Measurements from ENCODE around the gene EPHA6. TPM values are rescaled to one million over a fixed set of nuclear protein-coding genes. Genes with fewer than 3 reads are reported as not detected.

EPHA6 gene
- total and polyA plus RNA-seq, 2 donors (not counting 3 experiments of a cell fraction or from before 2014, with no cell fraction given) = not detected

DNA sequence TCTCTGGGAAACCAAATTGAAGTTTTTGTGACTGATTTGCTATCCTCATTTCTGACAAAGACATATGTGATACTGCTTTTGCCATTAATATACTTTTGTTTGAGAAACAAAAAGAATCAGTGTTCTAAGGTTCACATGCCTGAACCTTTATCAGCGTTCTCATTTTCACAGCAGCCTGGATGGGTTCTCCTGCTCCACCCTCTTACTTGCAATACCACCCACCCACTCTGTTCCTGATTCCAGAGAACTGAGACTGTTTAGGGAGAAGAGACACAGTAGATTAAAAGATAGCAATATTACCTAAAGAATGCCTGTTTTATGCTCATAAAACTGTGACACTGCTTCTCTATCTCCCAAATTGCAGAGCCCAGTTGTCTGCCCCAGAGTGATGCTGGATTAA lies 924.4 kb downstream of the EPHA6 start:
- no peak overlapping the region for H3K27ac ChIP-seq (ENCODE audit: insufficient read depth, low read depth, low read length)

More for the DNA sequence above, 924.4 kb downstream of the EPHA6 start:
- no peaks in the 10 kb centered on the region for H3K79me2 ChIP-seq (ENCODE audit: control insufficient read depth, insufficient read depth, low read length)
- peaks cover 6% of the 10 kb centered on the region in 2 experiments for H3K27me3 ChIP-seq (ENCODE audit: control insufficient read depth in 2 of 2, insufficient read depth in 2 of 2, low read length in 2 of 2)
- no peaks in the 10 kb centered on the region for H3K36me3 ChIP-seq (ENCODE audit: control insufficient read depth in 2 of 2, extremely low read depth in 1 of 2, insufficient read depth in 2 of 2, low read length in 2 of 2)
- CTCF ChIA-PET = no interaction called here
- H4K20me1 ChIP-seq (replicated peaks; ENCODE audit: control insufficient read depth, extremely low read depth, insufficient read depth, low read length) = no peaks in the 10 kb centered on the region
- no peak overlapping the region for H3K4me3 ChIP-seq (replicated peaks in 1 of 3; ENCODE audit: insufficient read depth in 1 of 3, low read depth in 1 of 3, low read length in 3 of 3)
- H3K9me1 ChIP-seq (replicated peaks; ENCODE audit: control insufficient read depth, extremely low read depth, insufficient read depth, low read length) = no peaks in the 10 kb centered on the region
- no peaks in the 10 kb centered on the region for H3K9me3 ChIP-seq (replicated peaks; ENCODE audit: control insufficient read depth, insufficient read depth, low read length)
- FAIRE-seq (no peak), DNase-seq (ENCODE audit: low read depth, low spot score) (no peak)
- POLR2A ChIA-PET = no interaction called here
- dilution Hi-C loops (cut with MboI; ENCODE audit: extremely low pct_ligation_motif_present, low sequenced_read_pairs) (no loop called here), intact Hi-C loops (cut with micrococcal nuclease) (no loop called here)
- TF ChIP-seq GATA2 (IDR thresholded peaks at IDR 0.05; ENCODE audit: insufficient read depth, insufficient read length, low read depth, low read length) = no peak
- no peak for TF ChIP-seq POLR2AphosphoS5 (IDR thresholded peaks at IDR 0.05; ENCODE audit: insufficient read depth, low read depth, low read length)
- TF ChIP-seq JUN (IDR thresholded peaks at IDR 0.05; ENCODE audit: borderline replicate concordance, insufficient read depth, insufficient read length, low read depth) = no peak
- TF ChIP-seq POLR2A (IDR thresholded peaks at IDR 0.05; ENCODE audit: low read depth, low read length) = no peak
- TF ChIP-seq MYC (IDR thresholded peaks at IDR 0.05; ENCODE audit: low read depth, low read length) = no peak
- TF ChIP-seq FOS (IDR thresholded peaks at IDR 0.05; ENCODE audit: borderline replicate concordance, insufficient read depth, low read length) = no peak
- no peak for TF ChIP-seq EZH2 (IDR thresholded peaks at IDR 0.05; ENCODE audit: borderline replicate concordance, low read depth, low read length, severe bottlenecking)
- TF ChIP-seq, protein P1, sequence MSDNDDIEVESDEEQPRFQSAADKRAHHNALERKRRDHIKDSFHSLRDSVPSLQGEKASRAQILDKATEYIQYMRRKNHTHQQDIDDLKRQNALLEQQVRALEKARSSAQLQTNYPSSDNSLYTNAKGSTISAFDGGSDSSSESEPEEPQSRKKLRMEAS (IDR thresholded peaks at IDR 0.05; ENCODE audit: insufficient read depth, insufficient read length) = no peak
- TF ChIP-seq, protein P2, sequence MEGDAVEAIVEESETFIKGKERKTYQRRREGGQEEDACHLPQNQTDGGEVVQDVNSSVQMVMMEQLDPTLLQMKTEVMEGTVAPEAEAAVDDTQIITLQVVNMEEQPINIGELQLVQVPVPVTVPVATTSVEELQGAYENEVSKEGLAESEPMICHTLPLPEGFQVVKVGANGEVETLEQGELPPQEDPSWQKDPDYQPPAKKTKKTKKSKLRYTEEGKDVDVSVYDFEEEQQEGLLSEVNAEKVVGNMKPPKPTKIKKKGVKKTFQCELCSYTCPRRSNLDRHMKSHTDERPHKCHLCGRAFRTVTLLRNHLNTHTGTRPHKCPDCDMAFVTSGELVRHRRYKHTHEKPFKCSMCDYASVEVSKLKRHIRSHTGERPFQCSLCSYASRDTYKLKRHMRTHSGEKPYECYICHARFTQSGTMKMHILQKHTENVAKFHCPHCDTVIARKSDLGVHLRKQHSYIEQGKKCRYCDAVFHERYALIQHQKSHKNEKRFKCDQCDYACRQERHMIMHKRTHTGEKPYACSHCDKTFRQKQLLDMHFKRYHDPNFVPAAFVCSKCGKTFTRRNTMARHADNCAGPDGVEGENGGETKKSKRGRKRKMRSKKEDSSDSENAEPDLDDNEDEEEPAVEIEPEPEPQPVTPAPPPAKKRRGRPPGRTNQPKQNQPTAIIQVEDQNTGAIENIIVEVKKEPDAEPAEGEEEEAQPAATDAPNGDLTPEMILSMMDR (IDR thresholded peaks at IDR 0.05; ENCODE audit: extremely low read depth in 1 of 2, insufficient read depth in 1 of 2, low read depth in 1 of 2, low read length in 2 of 2) = no peak
- no peak overlapping the region for H2AFZ ChIP-seq (ENCODE audit: low read depth, low read length)
- no peak overlapping the region for H3K4me2 ChIP-seq (ENCODE audit: insufficient read depth, low read length)
- no TSS peak for BruUV-seq (replicated peaks)
- no peak overlapping the region for H3K9ac ChIP-seq (replicated peaks; ENCODE audit: extremely low read depth, insufficient read depth, low read length)
- H3K4me1 ChIP-seq (ENCODE audit: control insufficient read depth, extremely low read depth, insufficient read depth, low read length) = peaks cover 2% of the 10 kb centered on the region

Data from endothelial cell of umbilical vein (primary cell).